ENCODE results near the gene ENTPD1.

ENTPD1 gene

DNA sequence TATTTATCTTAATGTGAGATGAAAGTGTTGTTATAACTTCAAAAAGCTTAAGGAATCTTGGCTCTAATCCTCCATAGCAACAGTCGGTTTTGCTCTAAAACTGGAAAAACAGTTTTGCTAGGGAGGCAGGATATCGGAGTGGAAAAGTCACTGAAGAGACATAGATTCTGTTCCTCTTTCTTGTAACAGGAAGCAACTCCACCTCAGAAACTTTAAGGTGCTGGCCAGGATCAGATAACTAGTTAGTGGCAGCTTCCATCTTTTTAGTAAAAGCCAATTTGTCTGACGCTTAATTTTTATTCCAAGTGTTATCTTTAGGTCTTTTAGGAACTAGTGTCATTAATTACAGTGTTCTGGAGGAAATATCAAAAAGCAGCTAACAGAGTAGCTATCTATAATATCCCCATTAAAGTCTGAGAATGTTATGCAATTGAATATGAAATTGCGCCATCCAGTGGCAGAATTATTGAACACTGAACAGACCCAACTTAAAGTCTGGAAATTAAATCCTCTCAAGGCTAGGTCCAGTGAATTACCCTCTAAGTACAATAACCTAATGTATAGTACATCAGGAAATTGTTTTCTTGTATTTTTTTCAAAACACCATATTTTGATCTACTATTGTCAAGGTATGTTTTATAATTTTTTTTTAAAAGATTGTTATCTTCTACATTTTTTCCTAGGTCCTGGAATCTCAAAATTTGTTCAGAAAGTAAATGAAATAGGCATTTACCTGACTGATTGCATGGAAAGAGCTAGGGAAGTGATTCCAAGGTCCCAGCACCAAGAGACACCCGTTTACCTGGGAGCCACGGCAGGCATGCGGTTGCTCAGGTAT is 85.9 kb downstream of the ENTPD1 start:
- no peaks in the 10 kb centered on the region for H3K4me1 Mint-ChIP-seq
- DNase-seq (ENCODE audit: low spot score in 2 of 2) (peak in 1 of 2 donors; percentile 21), ATAC-seq (replicated peaks; ENCODE audit: extremely low read depth, poor library complexity, severe bottlenecking) (peak; percentile 65)
- H3K4me3 Mint-ChIP-seq, result no peak overlapping the region
- no peaks in the 10 kb centered on the region for H3K36me3 Mint-ChIP-seq (ENCODE audit: insufficient read depth)
- H3K9me3 Mint-ChIP-seq, result no peaks in the 10 kb centered on the region
- H3K27ac Mint-ChIP-seq (ENCODE audit: low read depth), result no peak overlapping the region
- H3K27me3 Mint-ChIP-seq, result peaks cover 27% of the 10 kb centered on the region

DNA sequence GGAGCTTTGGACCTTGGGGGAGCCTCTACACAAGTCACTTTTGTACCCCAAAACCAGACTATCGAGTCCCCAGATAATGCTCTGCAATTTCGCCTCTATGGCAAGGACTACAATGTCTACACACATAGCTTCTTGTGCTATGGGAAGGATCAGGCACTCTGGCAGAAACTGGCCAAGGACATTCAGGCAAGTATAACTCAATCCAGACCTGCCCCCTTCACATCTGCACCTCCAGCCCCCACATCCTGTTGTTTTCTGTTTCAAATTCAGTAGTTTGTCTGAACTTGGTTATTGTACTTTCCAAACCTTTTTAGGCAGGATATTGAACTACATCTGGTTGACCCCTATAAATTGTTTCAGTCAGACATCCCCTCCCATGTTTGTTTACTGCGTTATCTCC is 89.4 kb downstream of the ENTPD1 start:
- ATAC-seq (replicated peaks; ENCODE audit: extremely low read depth, poor library complexity, severe bottlenecking), result no peak
- H3K4me1 Mint-ChIP-seq, result no peaks in the 10 kb centered on the region
- no peak for DNase-seq (ENCODE audit: low spot score in 2 of 2)
- no peak overlapping the region for H3K27ac Mint-ChIP-seq (ENCODE audit: low read depth)
- H3K36me3 Mint-ChIP-seq (ENCODE audit: insufficient read depth), result peaks cover 2% of the 10 kb centered on the region
- peaks cover 42% of the 10 kb centered on the region for H3K27me3 Mint-ChIP-seq
- H3K4me3 Mint-ChIP-seq, result no peak overlapping the region
- no peaks in the 10 kb centered on the region for H3K9me3 Mint-ChIP-seq

DNA sequence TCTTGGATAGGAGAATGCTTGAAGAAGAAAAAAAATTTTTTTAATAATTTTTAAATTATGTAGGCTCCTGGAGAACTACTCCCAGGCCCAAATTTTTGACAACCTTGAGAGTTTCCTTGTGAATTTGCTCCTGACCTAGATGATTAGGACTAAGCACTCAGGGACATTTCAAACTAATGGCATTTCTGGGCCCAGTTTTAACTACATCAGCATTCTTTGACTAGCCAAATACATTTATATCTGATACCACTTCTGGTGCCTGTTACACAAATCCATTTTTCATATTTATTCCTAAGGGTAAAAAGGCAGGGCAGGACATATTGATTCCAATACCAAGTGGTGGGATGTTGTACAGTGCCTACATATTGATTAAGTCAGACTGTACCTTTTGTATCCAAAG is 91.0 kb downstream of the ENTPD1 start:
- H3K27me3 Mint-ChIP-seq, result peaks cover 42% of the 10 kb centered on the region
- H3K4me3 Mint-ChIP-seq, result no peak overlapping the region
- H3K4me1 Mint-ChIP-seq, result no peaks in the 10 kb centered on the region
- H3K36me3 Mint-ChIP-seq (ENCODE audit: insufficient read depth), result peaks cover 2% of the 10 kb centered on the region
- DNase-seq (ENCODE audit: low spot score in 2 of 2) (no peak), ATAC-seq (replicated peaks; ENCODE audit: extremely low read depth, poor library complexity, severe bottlenecking) (no peak)
- H3K9me3 Mint-ChIP-seq, result no peaks in the 10 kb centered on the region
- no peak overlapping the region for H3K27ac Mint-ChIP-seq (ENCODE audit: low read depth)

DNA sequence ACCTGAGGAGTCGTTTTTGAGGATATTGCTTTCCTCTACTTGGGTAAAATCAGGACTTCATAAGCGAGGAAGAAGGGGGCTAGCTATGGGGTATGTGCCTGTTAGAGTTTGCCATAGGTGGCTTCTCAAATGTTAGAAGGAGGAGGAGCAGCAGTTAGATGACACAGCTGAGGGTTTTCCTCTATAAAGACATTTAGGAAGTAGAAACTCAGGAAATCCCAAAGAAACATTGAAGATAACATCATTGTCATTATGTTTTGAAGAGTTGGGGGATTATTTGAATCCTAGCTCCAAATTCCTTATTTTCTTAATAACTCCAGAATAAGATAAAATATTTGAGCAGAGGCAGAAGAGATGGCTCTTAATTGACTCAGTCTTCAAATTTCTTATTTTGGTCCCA is 92.9 kb downstream of the ENTPD1 start:
- H3K27ac Mint-ChIP-seq (ENCODE audit: low read depth), result no peak overlapping the region

DNA sequence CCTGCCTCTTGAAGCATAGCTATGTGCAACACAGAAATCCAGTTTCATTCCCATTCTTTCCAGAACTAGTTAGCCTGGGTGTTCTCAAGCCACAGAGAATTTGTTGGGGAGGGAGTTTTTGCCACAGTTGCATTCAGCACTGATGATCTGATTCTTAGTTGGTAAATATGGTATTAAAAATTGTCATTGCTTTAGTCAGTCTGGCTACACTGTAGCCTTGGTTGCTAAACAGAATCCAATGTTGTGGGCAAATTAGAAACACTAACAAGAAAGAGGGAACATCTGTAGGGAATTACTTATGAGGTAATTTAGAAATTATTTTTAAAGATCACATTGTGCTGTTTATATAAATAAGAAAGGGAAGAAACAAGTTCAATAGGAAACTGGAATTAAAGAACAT is 94.8 kb downstream of the ENTPD1 start:
- Mint-ChIP-seq H3K27ac (ENCODE audit: low read depth) (no peak overlapping the region), H3K9me3 (no peaks in the 10 kb centered on the region), H3K36me3 (ENCODE audit: insufficient read depth) (peaks cover 3% of the 10 kb centered on the region), H3K4me1 (no peaks in the 10 kb centered on the region), H3K27me3 (peaks cover 31% of the 10 kb centered on the region), H3K4me3 (no peak overlapping the region)
- DNase-seq (ENCODE audit: low spot score in 2 of 2) (no peak), ATAC-seq (replicated peaks; ENCODE audit: extremely low read depth, poor library complexity, severe bottlenecking) (no peak)

More for the DNA sequence above, 92.9 kb downstream of the ENTPD1 start:
- peaks cover 2% of the 10 kb centered on the region for H3K36me3 Mint-ChIP-seq (ENCODE audit: insufficient read depth)
- no peaks in the 10 kb centered on the region for H3K4me1 Mint-ChIP-seq
- H3K9me3 Mint-ChIP-seq, result no peaks in the 10 kb centered on the region
- ATAC-seq (replicated peaks; ENCODE audit: extremely low read depth, poor library complexity, severe bottlenecking) (no peak), DNase-seq (ENCODE audit: low spot score in 2 of 2) (no peak)
- H3K27me3 Mint-ChIP-seq, result peaks cover 29% of the 10 kb centered on the region
- H3K4me3 Mint-ChIP-seq, result no peak overlapping the region

DNA sequence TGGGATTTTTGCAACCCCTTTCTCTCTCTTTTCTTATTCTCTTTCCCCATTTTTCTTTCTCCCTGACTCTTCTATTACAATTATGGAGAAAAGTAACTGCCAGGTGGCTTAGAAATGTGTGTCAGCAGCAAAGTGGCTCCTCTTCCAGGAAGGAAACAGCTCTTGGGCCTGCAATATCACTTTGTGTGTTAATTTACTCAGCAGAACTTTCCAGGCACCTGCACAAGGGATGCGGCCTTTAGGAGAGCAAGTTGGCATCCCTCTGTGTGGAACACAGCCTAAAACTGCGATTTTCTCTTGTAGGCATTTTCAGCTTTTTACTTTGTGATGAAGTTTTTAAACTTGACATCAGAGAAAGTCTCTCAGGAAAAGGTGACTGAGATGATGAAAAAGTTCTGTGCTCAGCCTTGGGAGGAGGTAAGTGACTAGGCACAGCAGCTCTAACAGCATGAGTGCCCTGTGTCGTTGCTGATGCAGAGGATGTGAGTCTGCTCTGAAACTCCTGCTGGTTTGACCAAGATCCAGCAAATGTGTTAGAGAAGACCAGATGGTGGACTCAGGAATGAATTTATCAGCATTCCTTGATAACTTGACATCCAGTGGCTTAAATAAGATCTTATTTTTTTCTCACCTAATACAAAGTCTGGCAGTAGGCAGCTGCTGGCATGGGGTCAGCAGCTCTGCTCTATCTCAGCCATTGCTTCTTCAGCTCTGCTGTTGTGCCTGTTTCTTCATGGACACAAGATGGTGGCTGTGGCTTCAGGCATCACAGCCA is 104.4 kb downstream of the ENTPD1 start:
- DNase-seq (ENCODE audit: low spot score in 2 of 2), result no peak
- Mint-ChIP-seq H3K36me3 (ENCODE audit: insufficient read depth) (no peaks in the 10 kb centered on the region), H3K27me3 (peaks cover 36% of the 10 kb centered on the region), H3K27ac (ENCODE audit: low read depth) (no peak overlapping the region), H3K4me1 (no peaks in the 10 kb centered on the region), H3K9me3 (no peaks in the 10 kb centered on the region), H3K4me3 (no peak overlapping the region)
- no peak for ATAC-seq (replicated peaks; ENCODE audit: extremely low read depth, poor library complexity, severe bottlenecking)

DNA sequence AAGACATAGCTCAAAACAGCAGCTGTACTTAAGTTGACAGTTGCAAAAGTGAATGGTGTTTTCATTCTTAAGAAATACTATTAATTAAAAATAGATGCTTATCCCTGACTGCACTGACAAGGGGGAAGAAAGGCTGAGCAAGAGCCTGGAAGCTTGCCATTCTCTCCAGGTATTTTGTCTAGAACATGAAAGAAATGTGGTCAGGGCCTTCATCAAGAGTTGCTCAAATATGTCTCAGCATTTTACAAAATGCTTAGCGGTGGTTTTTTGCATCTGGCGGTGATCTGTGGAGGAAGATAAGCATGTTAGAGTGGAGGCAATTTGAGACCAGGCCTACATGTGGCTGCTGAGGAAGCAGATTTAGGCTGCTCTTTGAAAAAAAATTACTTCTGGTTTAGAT is 105.4 kb downstream of the ENTPD1 start:
- Mint-ChIP-seq H3K4me3 (no peak overlapping the region), H3K9me3 (no peaks in the 10 kb centered on the region), H3K4me1 (no peaks in the 10 kb centered on the region), H3K27ac (ENCODE audit: low read depth) (no peak overlapping the region), H3K27me3 (peaks cover 26% of the 10 kb centered on the region), H3K36me3 (ENCODE audit: insufficient read depth) (peaks cover 1% of the 10 kb centered on the region)
- ATAC-seq (replicated peaks; ENCODE audit: extremely low read depth, poor library complexity, severe bottlenecking) (no peak), DNase-seq (ENCODE audit: low spot score in 2 of 2) (no peak)

DNA sequence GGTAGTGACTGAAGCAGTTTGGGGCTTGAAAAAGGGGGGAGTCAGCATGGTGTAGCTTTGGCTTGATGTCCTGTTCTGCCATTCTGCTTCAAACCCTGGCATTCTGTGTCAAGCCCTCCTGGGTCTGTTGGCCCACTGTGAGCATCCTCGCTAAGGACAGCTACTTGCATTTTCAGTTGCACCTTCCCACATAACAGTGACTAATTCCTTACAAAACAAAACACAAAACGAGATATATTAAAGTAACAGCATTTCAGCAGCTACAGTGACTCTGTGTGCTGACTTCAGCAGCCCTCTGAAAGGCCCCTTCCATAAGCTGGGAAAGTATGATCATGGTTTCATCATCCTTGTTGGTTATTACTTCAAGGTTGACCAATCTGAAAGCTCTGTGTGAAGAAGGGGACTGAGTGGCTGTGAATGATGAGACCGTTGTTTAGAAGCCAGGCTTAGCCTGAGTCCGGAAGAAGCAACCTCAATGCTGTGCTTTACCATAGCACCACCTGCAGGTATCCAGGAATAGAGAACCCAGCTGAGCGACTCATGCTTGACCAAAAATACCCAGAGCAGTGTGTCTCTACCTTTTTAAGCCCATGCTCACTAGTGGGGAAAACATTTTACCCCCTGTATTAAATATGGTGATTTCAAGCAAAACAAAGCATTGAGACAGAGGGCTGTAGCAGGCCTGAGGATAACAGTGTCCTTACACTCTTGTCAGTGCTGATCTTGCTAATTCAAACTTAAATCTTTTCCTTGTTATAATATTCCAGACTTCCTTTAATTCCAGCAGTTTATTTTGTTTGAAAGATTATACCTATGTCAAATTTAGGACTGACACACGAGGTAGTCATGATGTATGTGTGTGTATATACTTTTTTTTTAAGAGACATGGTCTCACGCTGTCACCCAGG is 109.2 kb downstream of the ENTPD1 start:
- Mint-ChIP-seq H3K27me3 (no peaks in the 10 kb centered on the region), H3K4me3 (no peak overlapping the region), H3K9me3 (no peaks in the 10 kb centered on the region), H3K27ac (ENCODE audit: low read depth) (no peak overlapping the region), H3K36me3 (ENCODE audit: insufficient read depth) (peaks cover 1% of the 10 kb centered on the region), H3K4me1 (no peaks in the 10 kb centered on the region)
- DNase-seq (ENCODE audit: low spot score in 2 of 2), result peak; percentile 14 to 28
- peak; percentile 76 for ATAC-seq (replicated peaks; ENCODE audit: extremely low read depth, poor library complexity, severe bottlenecking)

DNA sequence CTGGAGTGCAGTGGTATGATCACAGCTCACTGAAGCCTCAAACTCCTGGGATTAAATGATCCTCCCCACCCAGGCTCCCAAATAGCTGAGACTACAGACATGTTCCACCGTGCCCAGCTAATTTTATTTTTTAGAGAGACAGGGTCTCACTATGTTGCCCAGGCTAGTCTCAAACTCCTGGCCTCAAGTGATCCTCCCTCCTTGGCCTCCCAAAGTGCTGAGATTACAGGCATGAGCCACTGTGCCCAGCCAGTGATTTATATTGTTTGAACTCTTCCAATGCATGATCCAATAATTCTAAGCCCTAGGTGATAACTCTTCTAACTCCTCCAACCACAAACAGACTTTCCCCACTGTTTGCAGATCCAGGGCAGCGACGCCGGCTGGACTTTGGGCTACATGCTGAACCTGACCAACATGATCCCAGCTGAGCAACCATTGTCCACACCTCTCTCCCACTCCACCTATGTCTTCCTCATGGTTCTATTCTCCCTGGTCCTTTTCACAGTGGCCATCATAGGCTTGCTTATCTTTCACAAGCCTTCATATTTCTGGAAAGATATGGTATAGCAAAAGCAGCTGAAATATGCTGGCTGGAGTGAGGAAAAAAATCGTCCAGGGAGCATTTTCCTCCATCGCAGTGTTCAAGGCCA is 110.0 kb downstream of the ENTPD1 start:
- Mint-ChIP-seq H3K4me1 (no peaks in the 10 kb centered on the region), H3K9me3 (no peaks in the 10 kb centered on the region), H3K4me3 (no peak overlapping the region), H3K36me3 (ENCODE audit: insufficient read depth) (peaks cover 3% of the 10 kb centered on the region), H3K27me3 (no peaks in the 10 kb centered on the region), H3K27ac (ENCODE audit: low read depth) (no peak overlapping the region)
- DNase-seq (ENCODE audit: low spot score in 2 of 2), result no peak
- no peak for ATAC-seq (replicated peaks; ENCODE audit: extremely low read depth, poor library complexity, severe bottlenecking)

DNA sequence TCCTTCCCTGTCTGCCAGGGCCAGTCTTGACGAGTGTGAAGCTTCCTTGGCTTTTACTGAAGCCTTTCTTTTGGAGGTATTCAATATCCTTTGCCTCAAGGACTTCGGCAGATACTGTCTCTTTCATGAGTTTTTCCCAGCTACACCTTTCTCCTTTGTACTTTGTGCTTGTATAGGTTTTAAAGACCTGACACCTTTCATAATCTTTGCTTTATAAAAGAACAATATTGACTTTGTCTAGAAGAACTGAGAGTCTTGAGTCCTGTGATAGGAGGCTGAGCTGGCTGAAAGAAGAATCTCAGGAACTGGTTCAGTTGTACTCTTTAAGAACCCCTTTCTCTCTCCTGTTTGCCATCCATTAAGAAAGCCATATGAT is 110.5 kb downstream of the ENTPD1 start:
- H3K27me3 Mint-ChIP-seq, result no peaks in the 10 kb centered on the region
- no peak overlapping the region for H3K27ac Mint-ChIP-seq (ENCODE audit: low read depth)
- no peak overlapping the region for H3K4me3 Mint-ChIP-seq
- no peaks in the 10 kb centered on the region for H3K4me1 Mint-ChIP-seq
- H3K9me3 Mint-ChIP-seq, result no peaks in the 10 kb centered on the region
- peaks cover 3% of the 10 kb centered on the region for H3K36me3 Mint-ChIP-seq (ENCODE audit: insufficient read depth)
- ATAC-seq (replicated peaks; ENCODE audit: extremely low read depth, poor library complexity, severe bottlenecking) (no peak), DNase-seq (ENCODE audit: low spot score in 2 of 2) (no peak)

DNA sequence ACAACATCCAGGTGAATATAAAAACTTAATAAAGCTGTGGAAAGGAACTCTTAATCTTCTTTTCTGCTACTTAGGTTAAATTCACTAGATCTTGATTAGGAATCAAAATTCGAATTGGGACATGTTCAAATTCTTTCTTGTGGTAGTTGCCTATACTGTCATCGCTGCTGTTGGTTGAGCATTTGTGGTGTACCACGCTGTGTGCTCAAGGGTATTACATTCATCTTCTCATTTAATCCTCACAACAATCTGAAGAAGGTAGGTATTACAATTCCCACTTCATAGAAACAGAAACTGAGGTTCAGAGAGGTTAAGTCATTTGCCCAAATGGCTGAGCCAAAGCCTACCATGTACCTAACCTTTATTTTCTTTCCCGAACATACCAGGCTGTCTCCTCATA is 111.9 kb downstream of the ENTPD1 start:
- H3K36me3 Mint-ChIP-seq (ENCODE audit: insufficient read depth), result peaks cover 3% of the 10 kb centered on the region
- no peak overlapping the region for H3K27ac Mint-ChIP-seq (ENCODE audit: low read depth)
- no peaks in the 10 kb centered on the region for H3K4me1 Mint-ChIP-seq
- H3K4me3 Mint-ChIP-seq, result no peak overlapping the region
- no peaks in the 10 kb centered on the region for H3K27me3 Mint-ChIP-seq
- no peaks in the 10 kb centered on the region for H3K9me3 Mint-ChIP-seq
- DNase-seq (ENCODE audit: low spot score in 2 of 2) (no peak), ATAC-seq (replicated peaks; ENCODE audit: extremely low read depth, poor library complexity, severe bottlenecking) (no peak)

DNA sequence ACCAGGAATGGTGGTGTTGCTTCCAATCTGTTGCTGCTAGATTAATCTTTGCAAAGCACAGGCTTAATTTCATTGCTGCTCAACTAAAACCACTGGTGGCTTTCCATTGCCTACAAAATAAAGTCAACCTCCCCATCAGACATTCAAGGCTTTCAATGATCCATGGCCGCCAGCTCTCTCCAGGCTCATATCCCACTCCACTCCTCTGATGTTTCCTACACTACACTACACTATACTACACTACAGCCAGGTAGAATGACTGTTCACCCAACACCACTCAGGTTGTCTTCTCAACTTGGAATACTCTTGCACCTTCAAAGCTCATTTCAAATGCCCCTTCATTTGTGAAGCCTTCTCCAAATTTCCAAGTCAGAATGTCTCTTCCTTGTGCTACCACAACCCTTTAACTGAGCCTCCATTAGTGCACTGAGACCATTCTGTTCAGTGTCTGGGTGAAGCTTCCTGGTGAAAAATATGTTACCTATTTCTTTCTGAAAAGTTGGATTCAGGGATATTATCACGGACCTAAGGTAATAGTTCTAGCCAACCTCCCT is 116.3 kb downstream of the ENTPD1 start:
- Mint-ChIP-seq H3K9me3 (no peaks in the 10 kb centered on the region), H3K4me1 (no peaks in the 10 kb centered on the region), H3K27ac (ENCODE audit: low read depth) (no peak overlapping the region), H3K36me3 (ENCODE audit: insufficient read depth) (peaks cover 2% of the 10 kb centered on the region), H3K4me3 (no peak overlapping the region), H3K27me3 (no peaks in the 10 kb centered on the region)
- no peak for DNase-seq (ENCODE audit: low spot score in 2 of 2)
- ATAC-seq (replicated peaks; ENCODE audit: extremely low read depth, poor library complexity, severe bottlenecking), result no peak
